GM12878 (cell line): ENCODE data around the gene ZNF32. TPM values are rescaled to one million over a fixed set of nuclear protein-coding genes. Genes with fewer than 3 reads are reported as not detected.

ENCODE experiments used
- ATAC-seq: fragments of 200-7000 bp; cut with Tn5 transposase; 3 replicates; pipeline ENCODE4 v1.9.1; 2020; ENCODE audit warnings: mild to moderate bottlenecking, moderate library complexity
- BruUV-seq: library from RNA; stranded (reverse); fragments of 400-500 nt; replicated peaks from 2 replicates; lab custom pipeline; 2021; lab: Mats Ljungman, UMichigan
- CTCF ChIA-PET: fragments of 300-600 bp; sonication (Branson Sonifier 250); formaldehyde crosslinking; extraction: SDS; loops from one replicate; lab custom pipeline; 2021; ENCODE audit warnings: inconsistent platforms; lab: Yijun Ruan, JAX
- POLR2A ChIA-PET: fragments of 350-600 bp; formaldehyde crosslinking; extraction: SDS; loops from one replicate; lab custom pipeline; 2021; ENCODE audit warnings: inconsistent platforms; lab: Charles Lee
- RAD21 ChIA-PET: fragments of 300-600 bp; sonication (Branson Sonifier 250); formaldehyde crosslinking; loops from one replicate; lab custom pipeline; 2023; ENCODE audit warnings: antibody characterized with exemption; ENCODE audit not compliant: unreplicated experiment; lab: Charles Lee
- SMC1A ChIA-PET: fragments of 300-600 bp; sonication (Branson Sonifier 250); formaldehyde crosslinking; loops from one replicate; lab custom pipeline; 2023; ENCODE audit not compliant: unreplicated experiment, uncharacterized antibody; lab: Charles Lee
- DNase-seq: peaks from one replicate; pipeline ENCODE4 v3.0.0-alpha.2; 2011; ENCODE audit warnings: low read depth, low spot score
- FAIRE-seq: peaks from 3 replicates; lab custom pipeline; 2011; peaks lifted over from hg19 to GRCh38; lab: Jason Lieb, UNC
- H2AFZ ChIP-seq: 2 replicates; pipeline ENCODE4 v1.6.0; 2011; ENCODE audit warnings: low read depth, low read length, control low read depth; ENCODE audit not compliant: control insufficient read depth
- H3K27ac ChIP-seq: 2 replicates; pipeline ENCODE4 v1.5.1; 2011; ENCODE audit warnings: control low read depth; ENCODE audit not compliant: control insufficient read depth, insufficient read depth
- H3K27me3 ChIP-seq, 2 experiments: replicated peaks in 1 of 2; 2 replicates each; pipeline versions ENCODE4 v1.6.0 to v1.6.1; 2011; ENCODE audit warnings: low read length in 1 of 2; ENCODE audit not compliant: control insufficient read depth in 2 of 2, insufficient read depth in 2 of 2
- H3K36me3 ChIP-seq, 2 experiments: 2 replicates each; pipeline ENCODE4 v1.5.1; 2011; ENCODE audit warnings: low read length in 1 of 2; ENCODE audit not compliant: control insufficient read depth in 2 of 2, insufficient read depth in 2 of 2
- H3K4me1 ChIP-seq: 2 replicates; pipeline ENCODE4 v1.6.1; 2011; ENCODE audit warnings: mild to moderate bottlenecking, low read length, moderate library complexity, mixed read lengths; ENCODE audit not compliant: control insufficient read depth, insufficient read depth
- H3K4me2 ChIP-seq: 2 replicates; pipeline ENCODE4 v1.6.0; 2011; ENCODE audit warnings: control low read depth; ENCODE audit not compliant: control insufficient read depth, insufficient read depth
- H3K4me3 ChIP-seq: fragments of 200-600 bp; sonication (generic); 2 replicates; pipeline ENCODE4 v1.5.1; 2016
- H3K79me2 ChIP-seq: 2 replicates; pipeline ENCODE4 v1.6.0; 2011; ENCODE audit warnings: low read length; ENCODE audit not compliant: control insufficient read depth, insufficient read depth
- H3K9ac ChIP-seq: 2 replicates; pipeline ENCODE4 v1.8.0; 2011; ENCODE audit warnings: low read length, control low read depth, mixed read lengths; ENCODE audit not compliant: control insufficient read depth, insufficient read depth
- H3K9me3 ChIP-seq: replicated peaks from 3 replicates; pipeline ENCODE4 v1.5.1; 2011; ENCODE audit warnings: mild to moderate bottlenecking, low read length; ENCODE audit not compliant: control insufficient read depth, insufficient read depth
- H4K20me1 ChIP-seq: 2 replicates; pipeline ENCODE4 v1.6.0; 2011; ENCODE audit not compliant: control insufficient read depth, insufficient read depth
- CTCF ChIP-seq, 3 experiments: IDR thresholded peaks in 2 of 3; conservative IDR thresholded peaks in 1 of 3; 2 replicates each; pipeline ENCODE4 v1.5.1; 2011; ENCODE audit warnings: low read depth in 3 of 3, low read length in 3 of 3, mild to moderate bottlenecking in 3 of 3, control low read depth in 2 of 3, moderate library complexity in 2 of 3, inconsistent platforms in 1 of 3, mixed read lengths in 1 of 3; ENCODE audit not compliant: control insufficient read depth in 2 of 3, insufficient read depth in 1 of 3; ENCODE audit errors: extremely low read depth in 1 of 3
- FOXK2 ChIP-seq: fragments of 450-650 bp; IDR thresholded peaks from 2 replicates; pipeline ENCODE4 v1.6.1; 2017; ENCODE audit warnings: mild to moderate bottlenecking, moderate library complexity
- MEF2A ChIP-seq: IDR thresholded peaks from 2 replicates; pipeline ENCODE4 v1.6.1; 2011; ENCODE audit warnings: low read depth, mild to moderate bottlenecking, low read length, moderate library complexity; ENCODE audit not compliant: insufficient read depth
- PAX8 ChIP-seq: fragments of 450-650 bp; IDR thresholded peaks from 2 replicates; pipeline ENCODE4 v1.6.1; 2017; ENCODE audit warnings: mild to moderate bottlenecking, moderate library complexity
- SIX5 ChIP-seq: IDR thresholded peaks from 2 replicates; pipeline ENCODE4 v1.6.1; 2011; ENCODE audit warnings: mild to moderate bottlenecking, low read depth, low read length, moderate library complexity; ENCODE audit not compliant: severe bottlenecking
- SMARCA5 ChIP-seq: fragments of 450-650 bp; IDR thresholded peaks from 2 replicates; pipeline ENCODE4 v1.6.1; 2017; ENCODE audit warnings: mild to moderate bottlenecking
- ZBTB11 ChIP-seq: fragments of 450-650 bp; formaldehyde crosslinking; IDR thresholded peaks from 2 replicates; pipeline ENCODE4 v1.5.0; 2022; ENCODE audit warnings: mild to moderate bottlenecking, missing genetic modification characterization
- ZNF217 ChIP-seq: fragments of 450-650 bp; IDR thresholded peaks from 2 replicates; pipeline ENCODE4 v1.6.1; 2017; ENCODE audit warnings: antibody characterized with exemption, mild to moderate bottlenecking
- ZNF274 ChIP-seq: IDR thresholded peaks from one replicate; pipeline ENCODE4 v1.8.0; 2011; ENCODE audit not compliant: insufficient read length, insufficient read depth
- ZNF687 ChIP-seq: fragments of 450-650 bp; IDR thresholded peaks from 2 replicates; pipeline ENCODE4 v1.6.1; 2017; ENCODE audit warnings: mild to moderate bottlenecking, moderate library complexity
- WGBS: methylation state at CpG from one replicate; pipeline ENCODE4 v1.1.6; 2016; ENCODE audit warnings: low lambda C conversion rate; ENCODE audit not compliant: insufficient replicate concordance, insufficient coverage; ENCODE audit errors: missing lambda C conversion rate; 5-methylcytosine and 5-hydroxymethylcytosine counted together
- in situ Hi-C: fragments of 300-500 bp; cut with MboI; formaldehyde crosslinking; loops from 9 replicates; pipeline ENCODE4 v1.14.3; 2018; ENCODE audit warnings: mixed read lengths
- intact Hi-C: fragments of 100-400 bp; cut with micrococcal nuclease; formaldehyde crosslinking; loops from one replicate; pipeline ENCODE4 v1.14.2; 2022; ENCODE audit not compliant: unreplicated experiment
- polyA plus RNA-seq, 11 experiments: library from polyadenylated mRNA; depleted of rRNA in 4 of 11; unstranded in 6 of 11; stranded (reverse) in 5 of 11; fragments of >200 nt; fragmentation: Nextera tagmentation in 4 of 11; fragmentation: Illumina TruSeq in 1 of 11; extraction: Ambion mirVana in 4 of 11; extraction: Trizol in 1 of 11; gene quantifications; 1 replicate in 1 of 11; 2 replicates in 10 of 11; pipeline versions ENCODE4 v1.2.1 to v1.2.3, GENCODE V29; 2011 to 2016; ENCODE audit warnings: inconsistent platforms in 2 of 11, missing spikeins in 2 of 11, low read depth in 1 of 11
- total RNA-seq, 4 experiments: library from RNA; depleted of rRNA in 3 of 4; stranded (reverse); fragments of >200 nt in 3 of 4; fragmentation: Illumina TruSeq in 1 of 4; extraction: Trizol in 1 of 4; gene quantifications; 2 replicates each; pipeline versions ENCODE4 v1.2.1 to v1.2.3, GENCODE V29; 2013 to 2021
- TF ChIP-seq, protein P1 (sequence below): fragments of 450-650 bp; IDR thresholded peaks from 2 replicates; pipeline ENCODE4 v1.6.1; 2016; ENCODE audit warnings: mild to moderate bottlenecking

ZNF32 gene
- total and polyA plus RNA-seq, 10 of the 15 experiments (the other 5 are each of a cell fraction or from before 2014, with no cell fraction given), result 1.9 to 23.0 (median 3.4) TPM

- no peak for TF ChIP-seq ZBTB11 (CRISPR knock-in tag)
Observed at GRCh38 chr10:43689007-43689491, 40.4 kb upstream of the ZNF32 start (continued).

DNA sequence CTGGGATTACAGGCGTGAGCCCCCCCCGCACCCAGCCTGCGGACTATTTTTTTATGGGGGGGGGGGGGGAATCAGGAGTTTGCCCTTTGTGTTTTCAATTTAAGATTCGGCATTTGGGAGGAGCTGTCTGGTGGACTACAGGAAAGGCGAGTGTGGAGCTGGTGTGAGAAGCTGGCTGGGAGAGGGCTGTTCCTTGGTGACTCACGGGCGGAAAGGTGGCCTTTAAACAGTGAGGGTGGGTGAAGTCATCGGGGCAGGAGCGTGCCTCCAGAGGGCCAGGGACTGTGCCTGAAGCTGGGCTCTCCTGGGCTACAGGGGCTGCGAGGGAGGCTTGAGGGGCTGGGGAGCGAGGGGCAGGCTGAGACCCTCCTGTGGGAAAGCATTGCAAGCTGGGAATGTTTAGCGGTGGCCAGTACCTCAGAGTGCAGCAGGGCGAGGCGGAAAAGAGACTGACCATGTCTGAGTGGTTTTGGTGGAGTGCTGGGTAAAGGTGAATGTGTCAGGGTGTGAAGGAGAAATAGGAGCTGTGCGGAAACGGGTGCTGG lies 39.7 kb upstream of the ZNF32 start:
- Histone ChIP-seq H3K27ac (no peak overlapping the region), H2AFZ (no peak overlapping the region), H3K4me2 (no peak overlapping the region), H3K79me2 (no peaks in the 10 kb centered on the region), H4K20me1 (no peaks in the 10 kb centered on the region), H3K9me3 (no peaks in the 10 kb centered on the region), H3K4me3 (no peak overlapping the region), H3K9ac (no peak overlapping the region), H3K36me3 (no peaks in the 10 kb centered on the region), H3K4me1 (peaks cover 3% of the 10 kb centered on the region; the same call in 1 of the 2 replicates), H3K27me3 (no peaks in the 10 kb centered on the region; a peak in 1 of 4 replicates)
- SMC1A ChIA-PET, result interaction anchor here (0.6 to 0.7 kb wide), 2 partner anchors 435 to 568 kb away, joined by 3 to 4 read pairs; no protein-coding TSS in a partner anchor
- CTCF ChIA-PET, result interaction anchor here (2.5 to 3.9 kb wide), 2 partner anchors 342 to 698 kb away, joined by 30 to 32 read pairs; no protein-coding TSS in a partner anchor
- intact Hi-C loops (no loop called here), in situ Hi-C loops (loop anchor here (5.0 kb wide), 1 partner anchor 359 kb away; no protein-coding TSS in a partner anchor)
- POLR2A ChIA-PET, result no interaction called here
- RAD21 ChIA-PET, result interaction anchor here (0.8 to 3.0 kb wide), 5 partner anchors 284 to 698 kb away, joined by 3 to 27 read pairs (median 3); no protein-coding TSS in a partner anchor
- WGBS, result 54% methylated on average over 16 of the region's 16 CpGs
- FAIRE-seq, result no peak
- ATAC-seq, result no peak
- no TSS peak for BruUV-seq
- DNase-seq, result no peak
- no peak for TF ChIP-seq PAX8
- no peak for TF ChIP-seq SMARCA5
- TF ChIP-seq ZNF687, result no peak
- no peak for TF ChIP-seq SIX5
- TF ChIP-seq ZNF274, result no peak
- TF ChIP-seq MEF2A, result no peak
- TF ChIP-seq ZNF217, result no peak
- TF ChIP-seq CTCF (IDR thresholded peaks at IDR 0.05 in 2 of 3, conservative IDR thresholded peaks at IDR 0.05 in 1 of 3; ENCODE audit: control insufficient read depth in 2 of 3, extremely low read depth in 1 of 3, insufficient read depth in 1 of 3, low read depth in 3 of 3, low read length in 3 of 3), result no peak
- TF ChIP-seq FOXK2, result no peak
- TF ChIP-seq, protein P1, sequence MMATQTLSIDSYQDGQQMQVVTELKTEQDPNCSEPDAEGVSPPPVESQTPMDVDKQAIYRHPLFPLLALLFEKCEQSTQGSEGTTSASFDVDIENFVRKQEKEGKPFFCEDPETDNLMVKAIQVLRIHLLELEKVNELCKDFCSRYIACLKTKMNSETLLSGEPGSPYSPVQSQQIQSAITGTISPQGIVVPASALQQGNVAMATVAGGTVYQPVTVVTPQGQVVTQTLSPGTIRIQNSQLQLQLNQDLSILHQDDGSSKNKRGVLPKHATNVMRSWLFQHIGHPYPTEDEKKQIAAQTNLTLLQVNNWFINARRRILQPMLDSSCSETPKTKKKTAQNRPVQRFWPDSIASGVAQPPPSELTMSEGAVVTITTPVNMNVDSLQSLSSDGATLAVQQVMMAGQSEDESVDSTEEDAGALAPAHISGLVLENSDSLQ, result no peak
